K562 (cell line): Measurements from ENCODE around the gene SETD1B. TPM values are rescaled to one million over a fixed set of nuclear protein-coding genes. Genes with fewer than 3 reads are reported as not detected.

Experiments
- BRD9 ChIP-seq: fragments of 450-650 bp; IDR thresholded peaks from 2 replicates; pipeline ENCODE4 v1.6.1; 2018; ENCODE audit warnings: low read depth; ENCODE audit not compliant: partially characterized antibody
- BRF2 ChIP-seq: IDR thresholded peaks from 3 replicates; pipeline ENCODE4 v1.6.1; 2011; ENCODE audit warnings: borderline replicate concordance, mild to moderate bottlenecking; ENCODE audit not compliant: insufficient read length, insufficient read depth
- CCNT2 ChIP-seq: IDR thresholded peaks from 2 replicates; pipeline ENCODE4 v1.6.1; 2011; ENCODE audit warnings: borderline replicate concordance, low read depth, mild to moderate bottlenecking, moderate library complexity, mixed read lengths, low read length; ENCODE audit not compliant: insufficient read length; ENCODE audit errors: extremely low read depth
- CREBBP ChIP-seq: IDR thresholded peaks from one replicate; pipeline ENCODE4 v1.6.1; 2012; ENCODE audit warnings: low read depth, mild to moderate bottlenecking, control low read depth, inconsistent platforms, low read length
- ELK1 ChIP-seq: sonication (generic); formaldehyde crosslinking; IDR thresholded peaks from 2 replicates; pipeline ENCODE4 v1.8.1; 2022; ENCODE audit warnings: missing genetic modification reagents
- ETS2 ChIP-seq: IDR thresholded peaks from 2 replicates; pipeline ENCODE4 v1.6.1; 2016; ENCODE audit warnings: borderline replicate concordance, missing genetic modification characterization, mild to moderate bottlenecking, moderate library complexity, missing compliant biosample characterization; ENCODE audit not compliant: poor library complexity, severe bottlenecking
- KAT7 ChIP-seq: sonication (generic); formaldehyde crosslinking; IDR thresholded peaks from 2 replicates; pipeline ENCODE4 v1.8.0; 2022; ENCODE audit warnings: missing genetic modification reagents, mild to moderate bottlenecking, borderline replicate concordance
- KHSRP ChIP-seq: fragments of 450-650 bp; IDR thresholded peaks from 2 replicates; pipeline ENCODE4 v1.6.1; 2017
- MEF2A ChIP-seq: IDR thresholded peaks from 2 replicates; pipeline ENCODE4 v1.6.1; 2011; ENCODE audit warnings: low read depth, mild to moderate bottlenecking, low read length, moderate library complexity; ENCODE audit not compliant: control insufficient read depth
- MYC ChIP-seq, 2 experiments: fragments of 250-450 bp in 1 of 2; sonication (Bioruptor Pico) in 1 of 2; IDR thresholded peaks; 2 replicates each; pipeline versions ENCODE4 v1.5.1 to v1.6.1; 2012 to 2021; ENCODE audit warnings: low read depth in 2 of 2, borderline replicate concordance in 1 of 2, improper control_type of control experiment in 1 of 2, low read length in 1 of 2, mild to moderate bottlenecking in 1 of 2, moderate library complexity in 1 of 2
- NCOA4 ChIP-seq: fragments of 450-650 bp; IDR thresholded peaks from 2 replicates; pipeline ENCODE4 v1.6.1; 2018; ENCODE audit warnings: mild to moderate bottlenecking; ENCODE audit not compliant: partially characterized antibody
- POLR2A ChIP-seq: fragments of 450-650 bp; conservative IDR thresholded peaks from 2 replicates; pipeline ENCODE4 v1.6.1; 2016
- TAF1 ChIP-seq: IDR thresholded peaks from 2 replicates; pipeline ENCODE4 v1.6.1; 2011; ENCODE audit warnings: mild to moderate bottlenecking, low read length, moderate library complexity; ENCODE audit not compliant: insufficient read depth, control insufficient read depth, severe bottlenecking; ENCODE audit errors: extremely low read depth
- TAL1 ChIP-seq: fragments of 450-650 bp; IDR thresholded peaks from 2 replicates; pipeline ENCODE4 v1.6.1; 2016; ENCODE audit warnings: mild to moderate bottlenecking
- TARDBP ChIP-seq: fragments of 450-650 bp; IDR thresholded peaks from 2 replicates; pipeline ENCODE4 v1.6.1; 2016
- ZBTB26 ChIP-seq: fragments of 450-650 bp; formaldehyde crosslinking; IDR thresholded peaks from 2 replicates; pipeline ENCODE4 v1.4.0; 2022; ENCODE audit warnings: missing genetic modification characterization
- ZNF644 ChIP-seq: fragments of 200-800 bp; sonication (Bioruptor generic); IDR thresholded peaks from 2 replicates; pipeline ENCODE4 v1.6.1; 2016; ENCODE audit warnings: low read depth, missing genetic modification characterization, missing compliant biosample characterization
- ZNF778 ChIP-seq: fragments of 450-650 bp; formaldehyde crosslinking; IDR thresholded peaks from 2 replicates; pipeline ENCODE4 v1.4.0; 2020; ENCODE audit warnings: mild to moderate bottlenecking, moderate library complexity
- polyA plus RNA-seq, 8 experiments: library from polyadenylated mRNA; depleted of rRNA in 4 of 8; stranded (reverse) in 5 of 8; unstranded in 3 of 8; fragments of >200 nt; fragmentation: Nextera tagmentation in 2 of 8; fragmentation: Illumina TruSeq in 1 of 8; extraction: Ambion mirVana in 2 of 8; extraction: Trizol in 1 of 8; gene quantifications; 2 replicates each; pipeline versions ENCODE4 v1.2.1 to v1.2.3, GENCODE V29; 2011 to 2014; ENCODE audit warnings: inconsistent platforms in 1 of 8, missing spikeins in 1 of 8
- total RNA-seq, 7 experiments: library from RNA; depleted of rRNA in 6 of 7; stranded (reverse); fragments of >200 nt in 6 of 7; fragmentation: Illumina TruSeq in 2 of 7; extraction: Trizol in 2 of 7; gene quantifications; 2 replicates each; pipeline versions ENCODE4 v1.2.1 to v1.2.3, GENCODE V29; 2011 to 2021; ENCODE audit warnings: low replicate concordance in 1 of 7
- TF ChIP-seq, protein P1 (sequence below): fragments of 450-650 bp; IDR thresholded peaks from 2 replicates; pipeline ENCODE4 v1.6.1; 2017; ENCODE audit warnings: mild to moderate bottlenecking, moderate library complexity
- TF ChIP-seq, protein P2 (sequence below): sonication (generic); formaldehyde crosslinking; IDR thresholded peaks from 2 replicates; pipeline ENCODE4 v1.9.0; 2022; ENCODE audit warnings: mild to moderate bottlenecking, missing genetic modification reagents
- TF ChIP-seq, protein P3 (sequence below): fragments of 450-650 bp; IDR thresholded peaks from 2 replicates; pipeline ENCODE4 v1.6.1; 2014; ENCODE audit warnings: low read depth, mild to moderate bottlenecking, moderate library complexity, borderline replicate concordance

SETD1B gene
- total and polyA plus RNA-seq, 9 of the 15 experiments (the other 6 are each of a cell fraction or from before 2014, with no cell fraction given): 0.48 to 26.6 (median 2.3) TPM

DNA sequence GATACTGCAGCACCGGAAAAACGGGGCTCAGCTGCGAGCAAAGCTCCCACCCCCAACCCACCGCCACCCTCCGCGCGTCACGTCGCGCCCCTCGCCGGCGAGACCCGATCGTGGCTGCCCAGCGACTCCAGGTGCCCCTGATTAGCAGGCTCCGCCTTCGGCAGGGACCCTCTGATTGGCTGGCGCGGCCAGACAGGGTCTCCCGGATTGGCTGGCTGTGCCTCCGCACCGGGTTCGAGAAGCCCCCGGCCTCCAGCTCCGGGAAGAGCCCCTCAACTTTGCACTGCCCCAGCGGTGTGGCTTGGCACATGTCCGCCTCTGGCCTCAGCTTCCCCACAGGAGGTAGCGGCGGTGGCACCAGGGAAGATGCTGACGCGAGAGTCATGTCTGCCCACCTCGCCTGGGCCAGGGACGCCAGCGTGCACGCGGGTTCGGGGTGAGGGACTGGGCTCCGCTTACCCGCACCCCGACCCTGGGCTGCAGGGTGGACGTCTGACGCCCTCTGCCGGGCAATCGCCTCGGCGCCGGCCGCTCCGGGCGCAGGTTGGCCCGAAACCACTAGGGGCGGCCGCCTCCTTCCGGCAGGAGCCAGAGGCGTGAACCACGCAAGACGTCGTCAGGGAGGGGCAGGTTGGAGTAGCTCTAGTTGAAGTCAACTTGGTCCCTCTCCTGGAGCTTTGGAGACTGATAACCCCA, 9.8 kb upstream of the SETD1B start (continued):
- TF ChIP-seq ETS2 (tag) (no peak), BRD9 (peak; percentile 71), KAT7 (0 out of 2 replicates have a peak, but pooled peaks have one; percentile 75), ZNF644 (tag) (no peak), POLR2A (0 out of 2 replicates have a peak, but pooled peaks have one; percentile 5), TARDBP (peak; percentile 86), CREBBP (no peak), BRF2 (no peak), MYC (IDR thresholded peaks at IDR 0.05; ENCODE audit: low read depth, low read length) (peak; percentile 79), MYC (CRISPR knock-in tag; IDR thresholded peaks at IDR 0.05; ENCODE audit: borderline replicate concordance, low read depth) (peak; percentile 67; the same call in 1 of the 2 replicates), KHSRP (no peak), TAL1 (no peak), ELK1 (no peak), NCOA4 (no peak), ZBTB26 (0 out of 2 replicates have a peak, but pooled peaks have one; percentile 56), MEF2A (no peak), ZNF778 (no peak), CCNT2 (peak; percentile 84), TAF1 (no peak)
- TF ChIP-seq, protein P1, sequence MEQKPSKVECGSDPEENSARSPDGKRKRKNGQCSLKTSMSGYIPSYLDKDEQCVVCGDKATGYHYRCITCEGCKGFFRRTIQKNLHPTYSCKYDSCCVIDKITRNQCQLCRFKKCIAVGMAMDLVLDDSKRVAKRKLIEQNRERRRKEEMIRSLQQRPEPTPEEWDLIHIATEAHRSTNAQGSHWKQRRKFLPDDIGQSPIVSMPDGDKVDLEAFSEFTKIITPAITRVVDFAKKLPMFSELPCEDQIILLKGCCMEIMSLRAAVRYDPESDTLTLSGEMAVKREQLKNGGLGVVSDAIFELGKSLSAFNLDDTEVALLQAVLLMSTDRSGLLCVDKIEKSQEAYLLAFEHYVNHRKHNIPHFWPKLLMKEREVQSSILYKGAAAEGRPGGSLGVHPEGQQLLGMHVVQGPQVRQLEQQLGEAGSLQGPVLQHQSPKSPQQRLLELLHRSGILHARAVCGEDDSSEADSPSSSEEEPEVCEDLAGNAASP: no peak
- TF ChIP-seq, protein P2, sequence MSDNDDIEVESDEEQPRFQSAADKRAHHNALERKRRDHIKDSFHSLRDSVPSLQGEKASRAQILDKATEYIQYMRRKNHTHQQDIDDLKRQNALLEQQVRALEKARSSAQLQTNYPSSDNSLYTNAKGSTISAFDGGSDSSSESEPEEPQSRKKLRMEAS: peak; percentile 94
- TF ChIP-seq, protein P3, sequence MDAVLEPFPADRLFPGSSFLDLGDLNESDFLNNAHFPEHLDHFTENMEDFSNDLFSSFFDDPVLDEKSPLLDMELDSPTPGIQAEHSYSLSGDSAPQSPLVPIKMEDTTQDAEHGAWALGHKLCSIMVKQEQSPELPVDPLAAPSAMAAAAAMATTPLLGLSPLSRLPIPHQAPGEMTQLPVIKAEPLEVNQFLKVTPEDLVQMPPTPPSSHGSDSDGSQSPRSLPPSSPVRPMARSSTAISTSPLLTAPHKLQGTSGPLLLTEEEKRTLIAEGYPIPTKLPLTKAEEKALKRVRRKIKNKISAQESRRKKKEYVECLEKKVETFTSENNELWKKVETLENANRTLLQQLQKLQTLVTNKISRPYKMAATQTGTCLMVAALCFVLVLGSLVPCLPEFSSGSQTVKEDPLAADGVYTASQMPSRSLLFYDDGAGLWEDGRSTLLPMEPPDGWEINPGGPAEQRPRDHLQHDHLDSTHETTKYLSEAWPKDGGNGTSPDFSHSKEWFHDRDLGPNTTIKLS: no peak
